ENCODE data around the gene PDE8B. TPM values are rescaled to one million over a fixed set of nuclear protein-coding genes. Genes with fewer than 3 reads are reported as not detected.

The PDE8B gene
- total RNA-seq, 1 experiment from 2014 or later: 0.07 TPM

- H3K14ac ChIP-seq (ENCODE audit: insufficient read depth, low read length): no peak overlapping the region
- H4K5ac ChIP-seq (ENCODE audit: insufficient read length, low read depth, low read length): no peak overlapping the region
- no peak overlapping the region for H2BK15ac ChIP-seq (ENCODE audit: low read depth, low read length)
- H3K9ac ChIP-seq (ENCODE audit: extremely low read depth, insufficient read length, low read length): no peak overlapping the region
- no peak overlapping the region for H2AFZ ChIP-seq (ENCODE audit: low read length)
- no peak overlapping the region for H2AK5ac ChIP-seq (ENCODE audit: insufficient read length, low read length)
- H3T11ph ChIP-seq (ENCODE audit: low read length): no peak overlapping the region
- Mint-ChIP-seq H3K27ac (no peak overlapping the region), H3K36me3 (ENCODE audit: insufficient read depth in 1 of 3, low read depth in 3 of 3) (no peaks in the 10 kb centered on the region), H3K4me3 (no peak overlapping the region), H3K4me1 (no peaks in the 10 kb centered on the region), H3K27me3 (ENCODE audit: low read depth) (peaks cover 3% of the 10 kb centered on the region; the same call in 1 of the 2 replicates), H3K9me3 (no peaks in the 10 kb centered on the region; a peak in 1 of 5 replicates)
- no peaks in the 10 kb centered on the region for H4K20me1 ChIP-seq (ENCODE audit: control insufficient read depth, insufficient read depth, insufficient read length)
- no peak overlapping the region for H3K4me2 ChIP-seq (ENCODE audit: insufficient read depth, insufficient read length, low read length)
- H2BK12ac ChIP-seq (ENCODE audit: insufficient read length, low read depth, low read length): no peak overlapping the region
- H2BK120ac ChIP-seq (ENCODE audit: low read depth, low read length, poor library complexity, severe bottlenecking): no peak overlapping the region
- no peaks in the 10 kb centered on the region for H3K27me3 ChIP-seq (ENCODE audit: insufficient read depth, low read length)
- H3K23ac ChIP-seq (ENCODE audit: insufficient read length, low read depth, low read length): no peak overlapping the region
- no peak for DNase-seq
- H2BK5ac ChIP-seq (ENCODE audit: insufficient read length, low read length): no peak overlapping the region
- H3K4me1 ChIP-seq (ENCODE audit: insufficient read depth, low read length): no peaks in the 10 kb centered on the region
- no peak overlapping the region for H3K27ac ChIP-seq (ENCODE audit: insufficient read length, low read depth, low read length)
- H3K23me2 ChIP-seq (ENCODE audit: insufficient read length, low read depth, low read length, poor library complexity, severe bottlenecking): no peaks in the 10 kb centered on the region
- no peak overlapping the region for H3K4ac ChIP-seq (ENCODE audit: low read depth, low read length)
- H3K79me2 ChIP-seq (ENCODE audit: insufficient read depth, low read length): no peaks in the 10 kb centered on the region
- no CpG with 5 or more reads among the region's 6 CpGs for WGBS (ENCODE audit: extremely low coverage, insufficient read length, low lambda C conversion rate)
- H4K8ac ChIP-seq (replicated peaks; ENCODE audit: insufficient read length, low read depth, low read length): no peak overlapping the region
- no peak overlapping the region for H2BK20ac ChIP-seq (ENCODE audit: low read depth, low read length, poor library complexity, severe bottlenecking)
- H3K18ac ChIP-seq (ENCODE audit: insufficient read length, low read depth, low read length): no peak overlapping the region
- H3K56ac ChIP-seq (ENCODE audit: insufficient read length, low read depth, low read length): no peak overlapping the region
- no peaks in the 10 kb centered on the region for H3K79me1 ChIP-seq (ENCODE audit: insufficient read depth, low read depth, low read length, poor library complexity, severe bottlenecking)
- TF ChIP-seq CTCF (conservative IDR thresholded peaks at IDR 0.05): no peak
- H3K9me3 ChIP-seq (ENCODE audit: control insufficient read depth, low read depth, low read length): no peaks in the 10 kb centered on the region
- no peak overlapping the region for H4K91ac ChIP-seq (ENCODE audit: insufficient read length, low read depth, low read length)
Measured at GRCh38 chr5:77402796-77403195, 192.3 kb downstream of the PDE8B start.
